ENCODE measurements around the gene TNFRSF11A.

DNA sequence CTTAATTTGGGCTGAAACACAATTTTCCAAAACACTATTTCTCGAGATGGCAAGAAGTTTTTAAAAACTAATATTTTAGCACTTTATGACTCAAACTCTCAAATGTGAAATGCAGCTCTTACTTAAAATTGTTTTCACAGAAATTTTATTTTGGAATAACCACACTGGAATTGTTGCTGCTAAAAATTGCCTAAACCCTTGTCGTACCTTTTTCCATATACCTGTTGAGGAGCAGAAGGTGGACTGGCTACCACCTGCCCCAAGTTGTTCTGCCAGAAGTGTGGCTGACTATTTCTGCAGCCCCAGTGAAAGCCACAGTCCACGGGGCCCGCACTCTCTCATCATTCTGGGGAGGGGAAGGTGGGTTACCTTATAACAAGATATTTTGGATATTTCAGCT is 23.4 kb downstream of the TNFRSF11A start:
- TF ChIP-seq, protein P1, sequence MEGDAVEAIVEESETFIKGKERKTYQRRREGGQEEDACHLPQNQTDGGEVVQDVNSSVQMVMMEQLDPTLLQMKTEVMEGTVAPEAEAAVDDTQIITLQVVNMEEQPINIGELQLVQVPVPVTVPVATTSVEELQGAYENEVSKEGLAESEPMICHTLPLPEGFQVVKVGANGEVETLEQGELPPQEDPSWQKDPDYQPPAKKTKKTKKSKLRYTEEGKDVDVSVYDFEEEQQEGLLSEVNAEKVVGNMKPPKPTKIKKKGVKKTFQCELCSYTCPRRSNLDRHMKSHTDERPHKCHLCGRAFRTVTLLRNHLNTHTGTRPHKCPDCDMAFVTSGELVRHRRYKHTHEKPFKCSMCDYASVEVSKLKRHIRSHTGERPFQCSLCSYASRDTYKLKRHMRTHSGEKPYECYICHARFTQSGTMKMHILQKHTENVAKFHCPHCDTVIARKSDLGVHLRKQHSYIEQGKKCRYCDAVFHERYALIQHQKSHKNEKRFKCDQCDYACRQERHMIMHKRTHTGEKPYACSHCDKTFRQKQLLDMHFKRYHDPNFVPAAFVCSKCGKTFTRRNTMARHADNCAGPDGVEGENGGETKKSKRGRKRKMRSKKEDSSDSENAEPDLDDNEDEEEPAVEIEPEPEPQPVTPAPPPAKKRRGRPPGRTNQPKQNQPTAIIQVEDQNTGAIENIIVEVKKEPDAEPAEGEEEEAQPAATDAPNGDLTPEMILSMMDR (IDR thresholded peaks at IDR 0.05; ENCODE audit: borderline replicate concordance, extremely low read depth, low read length, poor library complexity, severe bottlenecking) = no peak
- no peak for TF ChIP-seq EZH2 (IDR thresholded peaks at IDR 0.05; ENCODE audit: borderline replicate concordance, low read depth, low read length, severe bottlenecking)
